ENCODE measurements around the gene ITPR2.

The ITPR2 gene

DNA sequence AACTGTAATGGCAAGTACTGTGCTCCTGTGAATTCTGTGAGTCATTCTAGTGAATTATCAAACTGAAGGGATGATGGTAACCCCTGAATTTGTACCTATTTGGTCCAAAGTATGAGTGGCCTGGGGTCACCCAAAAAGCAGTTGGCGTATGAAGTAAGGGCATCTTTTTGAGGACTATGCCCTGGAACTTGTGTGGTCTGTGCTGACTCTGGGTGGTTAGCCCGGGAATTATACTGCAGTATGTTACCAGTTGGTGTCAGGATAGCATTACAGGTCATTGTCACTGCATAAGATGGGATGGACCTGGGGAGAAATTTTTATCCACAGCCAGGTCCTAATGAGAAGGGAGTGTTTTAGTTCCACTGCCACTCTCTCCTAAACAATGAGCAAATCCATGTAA, 462.9 kb downstream of the ITPR2 start:
- no peak overlapping the region for H3K4me3 ChIP-seq (ENCODE audit: low read depth, low read length)
- no peak for TF ChIP-seq CTCF (IDR thresholded peaks at IDR 0.05; ENCODE audit: low read depth, low read length)

- no peak overlapping the region for H3K4me3 ChIP-seq (ENCODE audit: low read depth, low read length)
- no peak for TF ChIP-seq CTCF (IDR thresholded peaks at IDR 0.05; ENCODE audit: low read depth, low read length)
Measured at GRCh38 chr12:26369588-26369987, 463.4 kb downstream of the ITPR2 start.

- TF ChIP-seq CTCF (IDR thresholded peaks at IDR 0.05; ENCODE audit: low read depth, low read length) = no peak
- no peak overlapping the region for H3K4me3 ChIP-seq (ENCODE audit: low read depth, low read length)
Measured at GRCh38 chr12:26367991-26368730, 464.8 kb downstream of the ITPR2 start.

DNA sequence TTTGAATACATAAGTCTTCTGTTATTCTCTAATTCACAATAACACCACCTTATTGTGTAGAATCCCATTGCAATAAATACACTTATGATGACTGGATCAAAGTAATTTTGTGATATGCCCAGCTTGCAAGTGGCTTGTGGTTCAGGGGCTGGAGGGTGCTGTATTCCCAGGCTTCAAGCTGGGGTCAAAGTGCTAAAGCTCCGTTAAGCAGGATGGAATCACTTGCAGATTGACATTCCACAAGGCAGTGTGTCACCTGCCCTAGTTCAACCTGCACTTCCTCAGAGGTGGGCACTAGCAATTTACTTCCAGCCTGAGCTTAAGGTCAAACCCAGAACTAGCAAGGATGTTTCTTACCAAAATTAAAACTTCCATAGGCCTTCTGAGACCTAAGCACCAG, 471.0 kb downstream of the ITPR2 start:
- no peak overlapping the region for H3K4me3 ChIP-seq (ENCODE audit: low read depth, low read length)
- no peak for TF ChIP-seq CTCF (IDR thresholded peaks at IDR 0.05; ENCODE audit: low read depth, low read length)

GRCh38 chr12:26360062-26360461, 472.9 kb downstream of the ITPR2 start:
- H3K4me3 ChIP-seq (ENCODE audit: low read depth, low read length) = no peak overlapping the region
- TF ChIP-seq CTCF (IDR thresholded peaks at IDR 0.05; ENCODE audit: low read depth, low read length) = no peak

- no peak for TF ChIP-seq CTCF (IDR thresholded peaks at IDR 0.05; ENCODE audit: low read depth, low read length)
- no peak overlapping the region for H3K4me3 ChIP-seq (ENCODE audit: low read depth, low read length)
Measured at GRCh38 chr12:26359576-26359975, 473.4 kb downstream of the ITPR2 start.

DNA sequence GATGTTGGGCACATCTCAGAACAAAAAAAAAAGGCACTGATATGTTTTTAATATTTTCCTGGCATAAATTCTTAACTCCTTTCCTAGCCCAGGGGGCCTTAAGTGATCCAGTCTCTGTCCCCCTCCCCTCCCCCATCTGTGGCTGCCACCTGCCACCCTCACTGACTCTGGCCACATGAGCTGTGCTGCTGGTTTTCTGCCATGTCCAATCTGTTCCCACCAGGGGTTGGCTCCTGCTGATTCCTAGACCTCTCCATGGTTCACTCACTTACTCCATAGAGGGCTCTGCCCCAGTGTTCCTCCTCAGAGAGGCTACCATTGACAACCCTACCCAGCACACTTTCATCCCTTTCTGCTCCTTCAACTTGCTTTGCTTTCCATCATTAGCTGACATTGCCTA, 474.3 kb downstream of the ITPR2 start:
- H3K4me3 ChIP-seq (ENCODE audit: low read depth, low read length) = no peak overlapping the region
- no peak for TF ChIP-seq CTCF (IDR thresholded peaks at IDR 0.05; ENCODE audit: low read depth, low read length)
